ENCODE data around the gene EFNA3.

Gene EFNA3, protein sequence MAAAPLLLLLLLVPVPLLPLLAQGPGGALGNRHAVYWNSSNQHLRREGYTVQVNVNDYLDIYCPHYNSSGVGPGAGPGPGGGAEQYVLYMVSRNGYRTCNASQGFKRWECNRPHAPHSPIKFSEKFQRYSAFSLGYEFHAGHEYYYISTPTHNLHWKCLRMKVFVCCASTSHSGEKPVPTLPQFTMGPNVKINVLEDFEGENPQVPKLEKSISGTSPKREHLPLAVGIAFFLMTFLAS

DNA sequence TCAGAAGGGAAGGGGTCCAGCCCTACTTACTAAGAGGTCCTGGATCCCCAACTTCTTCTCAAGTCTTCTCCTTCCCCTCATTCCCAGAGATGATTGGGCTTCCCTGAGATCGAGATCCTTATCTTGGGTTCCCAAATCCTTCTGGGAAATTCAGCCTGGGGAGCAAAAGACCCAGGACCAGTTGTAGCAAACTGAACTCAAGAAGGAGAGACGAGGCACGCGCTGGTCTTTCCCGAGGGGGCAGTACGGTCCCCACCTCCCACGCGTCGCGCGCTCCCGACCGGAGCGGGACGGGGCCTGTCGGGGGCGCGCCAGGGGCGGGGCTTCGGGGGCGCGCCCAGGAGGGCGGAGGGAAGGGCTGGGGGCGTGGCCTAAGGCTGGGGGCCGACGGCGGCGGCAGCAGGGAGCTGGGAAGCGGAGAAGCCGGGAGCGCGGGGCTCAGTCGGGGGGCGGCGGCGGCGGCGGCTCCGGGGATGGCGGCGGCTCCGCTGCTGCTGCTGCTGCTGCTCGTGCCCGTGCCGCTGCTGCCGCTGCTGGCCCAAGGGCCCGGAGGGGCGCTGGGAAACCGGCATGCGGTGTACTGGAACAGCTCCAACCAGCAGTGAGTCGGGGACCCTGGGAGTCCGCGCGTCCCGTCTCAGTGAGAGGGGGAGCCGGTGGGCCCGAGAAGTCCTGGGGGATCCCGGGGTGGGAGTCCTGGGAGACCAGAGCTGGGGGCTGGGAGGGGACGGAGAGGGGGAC lies at the start of gene EFNA3:
Gene EFNA3 (plus strand): TSS at position 369 of the 741 bp plus-strand sequence. CDS start 105 bp downstream, at position 474.
- peak; percentile 77 for DNase-seq

DNA sequence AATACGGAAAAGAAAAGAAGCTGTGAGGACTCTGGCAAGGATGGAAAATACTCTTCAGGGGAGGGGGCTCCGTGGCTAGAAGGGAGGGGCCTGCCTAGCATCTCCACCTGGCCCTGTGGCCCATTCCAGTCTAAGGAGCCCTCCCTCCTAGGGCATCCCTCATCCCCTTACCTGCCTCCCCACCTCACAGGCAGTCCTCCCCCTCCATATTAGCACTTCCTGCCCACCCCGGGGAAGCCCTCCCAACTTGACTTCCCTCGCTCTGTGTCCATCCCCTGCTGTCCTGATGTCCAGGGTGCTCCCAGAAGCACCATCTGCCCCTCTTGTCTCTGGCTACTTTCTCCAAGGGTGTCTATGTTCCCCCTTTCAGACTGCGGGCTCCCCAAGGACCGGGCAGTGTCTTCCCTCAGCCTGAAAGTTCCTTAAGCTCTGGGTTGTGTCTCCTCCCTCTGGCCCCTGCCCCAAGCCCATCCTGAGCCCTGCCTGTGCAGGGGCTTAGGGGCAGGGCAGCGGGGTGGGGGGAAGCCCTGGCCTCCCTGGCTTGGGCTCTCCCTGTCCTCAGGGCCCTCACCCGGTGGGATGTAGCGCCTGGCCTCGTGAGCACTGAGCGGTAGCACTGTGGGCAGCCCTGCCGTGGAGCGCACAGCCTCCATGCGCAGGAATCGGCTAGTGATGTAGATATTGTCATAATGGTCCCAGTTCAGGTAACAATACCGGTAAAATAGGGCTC lies 49.0 kb upstream of the EFNA3 start:
- DNase-seq = no peak

DNA sequence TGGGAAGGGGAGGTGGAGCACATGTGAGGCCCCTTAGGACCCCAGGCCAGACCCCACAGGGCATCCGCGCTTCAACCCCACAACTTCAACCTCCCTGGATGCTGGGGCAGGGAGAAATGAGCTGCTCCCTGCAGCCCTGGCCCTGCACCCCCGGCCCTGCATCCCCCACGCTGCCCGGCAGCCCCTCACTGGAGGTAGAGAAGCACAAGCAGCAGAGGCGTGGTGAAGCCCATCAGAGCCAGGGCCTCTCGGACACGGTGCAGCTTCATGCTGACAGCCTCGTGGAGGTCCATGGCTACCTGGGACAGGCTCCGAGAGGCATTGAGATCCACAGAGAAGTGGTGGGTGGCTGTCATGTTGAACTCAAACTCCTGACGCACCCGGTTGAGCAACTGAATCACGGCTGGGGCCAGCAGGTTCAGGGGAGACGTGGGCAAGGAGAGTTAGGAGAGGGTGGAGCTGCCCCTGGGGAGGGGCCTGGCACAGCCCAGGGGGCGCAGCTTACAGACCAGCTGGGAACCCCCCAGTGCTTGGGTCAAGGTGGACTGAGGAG lies 48.3 kb upstream of the EFNA3 start:
- DNase-seq = no peak

DNA sequence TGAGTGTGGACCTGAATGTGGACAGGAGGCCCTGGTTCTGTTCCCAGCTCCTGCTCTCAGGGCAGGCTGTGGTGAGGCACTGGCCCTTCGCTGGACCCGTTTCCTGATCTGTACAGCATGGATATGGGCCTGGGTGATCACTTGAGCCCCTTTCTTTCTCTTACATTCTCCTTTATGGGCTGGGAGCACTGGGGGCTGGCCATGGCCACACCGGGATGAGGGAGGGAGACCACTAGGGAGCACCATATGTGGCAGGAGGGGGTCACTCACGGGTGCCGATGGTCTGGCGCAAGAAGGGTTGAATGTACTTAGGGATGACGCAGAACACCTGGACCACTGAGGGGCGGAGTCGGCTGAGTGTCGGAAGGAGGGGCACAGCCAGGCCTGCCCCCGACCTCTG lies 47.7 kb upstream of the EFNA3 start:
- DNase-seq = no peak

- no peak for DNase-seq
Measured at GRCh38 chr1:155032886-155033285, 45.8 kb upstream of the EFNA3 start.

DNA sequence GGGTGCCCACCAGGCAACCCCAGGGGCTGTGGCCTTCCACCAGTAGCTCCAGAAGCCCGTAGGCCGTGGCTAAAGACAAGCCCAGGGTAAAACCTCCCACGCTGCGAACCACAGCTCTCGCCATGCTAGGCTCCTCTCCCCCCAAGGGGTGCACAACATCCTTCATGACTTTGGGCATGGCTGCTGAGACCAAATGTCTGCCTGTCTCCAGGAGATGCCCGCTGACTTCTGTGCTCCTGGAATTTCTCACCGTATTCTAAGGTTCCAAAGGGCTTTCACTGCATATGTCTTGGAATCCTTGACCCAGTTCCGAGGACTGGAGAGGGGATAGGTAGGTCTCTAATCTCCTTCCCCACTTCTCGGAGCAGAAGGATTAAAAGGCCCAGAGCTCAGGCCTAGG lies 45.1 kb upstream of the EFNA3 start, which contains the start of the genes DCST1 and DCST2:
Gene DCST1 (plus strand): TSS at position 301 of the 400 bp plus-strand sequence. CDS start 213 bp downstream, outside the sequence.
Gene DCST2 (minus strand): TSS at position 258 of the 400 bp plus-strand sequence. CDS start 80 bp downstream, at position 178.
- DNase-seq = no peak

- DNase-seq = no peak
Measured at GRCh38 chr1:155034318-155035208, 44.1 kb upstream of the EFNA3 start.

DNA sequence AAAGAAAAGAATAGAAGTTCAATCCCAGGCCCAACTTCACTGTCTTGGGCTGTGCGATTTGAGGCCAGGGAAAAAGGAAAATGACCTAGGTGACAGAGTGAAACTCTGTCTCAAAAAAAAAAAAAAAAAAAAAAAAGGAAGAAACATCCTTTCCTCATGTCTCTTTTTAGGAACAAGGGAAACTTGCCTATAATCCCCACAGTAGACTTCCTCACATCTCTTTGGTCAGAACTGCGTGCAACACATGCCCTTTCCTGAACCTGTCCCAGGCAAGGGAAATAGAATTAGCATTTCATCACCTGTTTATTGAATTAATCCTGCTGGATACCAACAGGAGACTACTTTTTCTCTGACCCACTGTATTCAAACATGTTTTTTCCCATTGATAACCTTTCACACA lies 42.7 kb upstream of the EFNA3 start:
- no peak for DNase-seq

- DNase-seq = no peak
Measured at GRCh38 chr1:155037043-155037442, 41.6 kb upstream of the EFNA3 start.

DNA sequence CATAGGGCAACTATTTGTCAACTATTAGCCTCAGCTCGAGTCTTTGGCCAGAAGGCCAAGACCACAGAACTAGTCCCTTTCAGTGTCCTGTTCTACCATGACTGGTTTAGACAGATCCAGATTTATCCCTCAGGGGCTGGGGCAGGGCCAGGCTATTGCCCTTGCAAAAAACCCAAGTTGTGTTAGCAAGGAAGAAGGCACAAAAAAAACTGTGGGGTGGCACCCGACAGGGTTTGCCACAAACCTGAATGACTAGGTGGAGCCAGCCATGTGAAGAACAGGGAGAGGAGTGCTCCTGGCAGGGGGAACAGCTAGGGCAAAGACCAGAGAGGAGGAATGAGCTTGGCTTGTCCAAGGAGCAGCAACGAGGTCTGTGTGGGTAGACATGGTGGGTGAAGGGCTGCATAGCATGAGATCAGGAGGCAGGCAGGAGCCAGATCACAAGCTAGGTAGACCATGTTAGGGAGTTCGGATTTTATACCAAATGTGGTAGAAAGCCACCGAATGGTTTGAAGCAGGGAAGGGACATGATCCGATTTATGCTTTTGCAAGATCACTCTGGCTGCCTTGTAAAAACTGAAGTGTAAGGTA lies 40.7 kb upstream of the EFNA3 start:
- DNase-seq = no peak

DNA sequence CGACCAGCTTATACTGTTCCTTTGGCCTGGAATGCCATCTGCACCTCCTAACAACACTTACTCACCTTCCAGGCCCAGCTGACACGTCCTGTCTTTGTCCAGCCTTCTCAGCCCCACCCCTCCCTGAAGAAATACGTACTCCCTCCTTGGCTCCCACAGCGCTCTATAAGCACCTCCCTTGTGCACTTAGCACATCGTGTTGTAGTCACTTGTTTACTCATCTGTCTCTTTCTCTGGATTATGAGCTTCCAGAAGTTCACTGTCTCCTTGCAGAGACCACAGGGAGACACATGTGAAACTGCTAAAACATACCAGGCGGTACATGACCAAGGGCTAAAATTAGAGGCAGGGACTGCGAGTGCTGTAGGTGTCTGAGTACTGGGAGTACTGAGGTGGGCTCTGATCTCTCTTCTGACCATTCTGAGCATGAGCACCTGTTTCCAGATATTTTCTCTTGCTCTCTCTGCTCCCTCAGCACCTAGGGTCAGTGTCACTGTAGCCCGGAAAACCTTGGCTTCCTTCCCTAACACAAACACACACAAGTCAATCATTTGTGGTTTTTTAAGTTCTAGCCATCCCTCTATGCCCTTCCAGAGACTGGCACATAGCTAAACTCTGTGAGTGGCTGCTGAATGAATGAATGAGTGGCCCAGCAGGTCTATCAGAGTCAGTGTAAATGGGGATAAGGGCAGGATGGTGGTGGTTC lies 39.9 kb upstream of the EFNA3 start:
- DNase-seq = no peak

DNA sequence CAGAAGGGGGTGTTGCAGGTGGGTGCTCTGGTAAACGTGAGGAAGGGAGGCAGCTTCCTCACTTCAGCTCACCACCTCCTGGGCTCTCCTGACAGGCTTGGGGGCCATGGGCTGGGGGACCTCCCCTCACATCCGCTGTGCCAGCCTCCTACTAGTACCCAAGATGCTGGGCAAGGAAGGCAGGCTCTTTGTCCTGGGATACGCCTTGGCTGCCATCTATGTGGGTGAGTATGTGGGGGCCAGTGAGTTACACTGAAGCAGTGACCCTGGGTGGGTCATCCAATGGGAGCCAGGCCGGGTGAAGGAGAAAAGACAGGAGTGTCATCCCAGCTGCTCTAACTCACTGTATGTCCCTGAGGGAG lies 39.3 kb upstream of the EFNA3 start:
- no peak for DNase-seq

DNA sequence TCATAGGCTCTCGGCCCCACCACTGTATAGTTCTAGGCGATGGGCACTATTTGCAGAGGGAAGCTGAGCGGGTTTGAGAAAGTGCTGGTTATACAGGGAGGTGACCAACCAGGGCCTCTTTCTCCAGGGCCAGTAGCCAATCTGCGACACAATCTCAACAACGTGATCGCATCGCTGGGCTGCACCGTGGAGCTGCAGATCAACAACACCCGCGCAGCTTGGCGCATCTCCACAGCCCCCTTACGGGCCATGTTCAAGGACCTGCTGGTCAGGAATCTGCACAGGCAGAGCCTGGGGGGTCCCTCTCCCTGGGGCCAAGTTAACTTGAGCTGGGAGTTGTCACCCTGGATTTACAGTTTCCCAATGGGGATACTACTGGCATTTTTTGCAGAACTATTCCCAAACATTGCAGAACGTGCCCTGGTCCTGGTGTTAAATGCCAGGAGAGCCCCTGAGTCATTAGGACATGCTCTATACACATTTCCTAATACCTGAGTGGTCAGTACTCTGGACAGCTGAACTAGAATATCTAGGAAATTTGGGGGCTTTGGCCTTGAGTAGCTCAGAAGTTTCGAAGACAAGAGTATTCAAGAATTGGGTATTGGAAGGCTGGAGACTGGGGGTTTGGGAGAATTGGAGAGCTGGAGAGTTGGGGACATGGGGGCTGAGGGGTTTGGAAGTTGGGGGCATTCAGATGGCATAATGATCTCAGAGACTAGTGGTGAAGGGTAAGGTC lies 38.1 kb upstream of the EFNA3 start:
- no peak for DNase-seq

- DNase-seq = no peak
Measured at GRCh38 chr1:155042789-155043188, 35.8 kb upstream of the EFNA3 start.

GRCh38 chr1:155043301-155043702 lies 35.3 kb upstream of the EFNA3 start:
- DNase-seq = no peak

DNA sequence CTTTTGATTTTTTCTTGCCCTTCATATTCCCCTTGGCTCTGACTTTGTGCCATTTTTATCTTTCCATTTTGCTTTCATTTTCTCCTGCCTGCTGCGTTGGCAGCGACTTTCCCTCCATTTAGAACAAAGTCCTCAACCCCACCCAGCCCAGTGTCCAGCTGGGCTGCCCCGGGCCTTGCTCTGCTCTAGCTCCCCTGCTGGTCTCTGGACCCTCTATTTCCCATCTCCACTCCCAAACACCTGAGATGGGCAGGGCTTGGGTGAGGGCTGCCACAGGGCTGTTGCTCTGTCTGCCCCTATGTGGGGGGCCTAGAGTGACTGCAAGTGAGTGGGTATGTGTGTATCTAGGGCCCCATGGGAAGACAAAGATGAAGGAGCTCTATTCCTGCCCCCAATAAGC lies 34.8 kb upstream of the EFNA3 start:
- DNase-seq = no peak

- DNase-seq = no peak
Measured at GRCh38 chr1:155044365-155044764, 34.3 kb upstream of the EFNA3 start.

GRCh38 chr1:155044812-155045657 lies 33.6 kb upstream of the EFNA3 start:
- peak; percentile 92 for DNase-seq

Data from hematopoietic multipotent progenitor cell treated with erythropoietin and hydrocortisone succinate and interleukin-3 and kit ligand, for 6 days (in vitro differentiated cells).